ENCODE data around the gene SLC6A9.
A peak's percentile ranks its signal among the peaks of the same experiment; 100 is the strongest.

SLC6A9 gene

DNA sequence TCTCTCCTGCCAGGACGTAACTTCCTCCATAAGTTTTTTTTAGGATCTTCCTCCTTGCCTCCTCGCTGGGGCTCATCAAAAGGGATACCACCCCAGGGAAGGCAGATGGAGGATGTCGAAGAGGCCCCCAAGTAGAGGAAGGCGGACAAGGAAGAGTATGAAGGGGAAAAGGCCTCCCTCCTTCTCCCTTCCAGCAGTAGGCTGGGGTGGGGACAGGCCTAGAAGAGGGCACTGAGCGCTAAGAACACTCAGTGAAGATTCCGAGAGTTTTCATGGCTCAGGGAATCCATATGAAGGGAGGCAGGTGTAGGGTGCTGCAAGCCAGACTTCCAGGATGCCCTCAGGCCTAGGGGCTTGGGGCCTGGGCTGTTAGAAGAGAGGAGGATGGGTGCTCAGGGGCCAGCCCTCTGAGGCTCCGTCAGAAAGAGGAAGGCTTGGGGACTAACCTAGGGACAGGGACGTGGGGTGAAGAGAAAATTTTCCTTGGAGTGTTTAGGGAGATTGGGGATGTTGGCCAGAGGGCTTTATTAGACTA lies 1.8 kb upstream of the SLC6A9 start:
- DNase-seq: no peak
- in situ Hi-C loops (cut with HindIII; ENCODE audit: low pct_ligation_motif_present, low pct_unique_long_range_greater_than_20kb, low sequenced_read_pairs): no loop called here

DNA sequence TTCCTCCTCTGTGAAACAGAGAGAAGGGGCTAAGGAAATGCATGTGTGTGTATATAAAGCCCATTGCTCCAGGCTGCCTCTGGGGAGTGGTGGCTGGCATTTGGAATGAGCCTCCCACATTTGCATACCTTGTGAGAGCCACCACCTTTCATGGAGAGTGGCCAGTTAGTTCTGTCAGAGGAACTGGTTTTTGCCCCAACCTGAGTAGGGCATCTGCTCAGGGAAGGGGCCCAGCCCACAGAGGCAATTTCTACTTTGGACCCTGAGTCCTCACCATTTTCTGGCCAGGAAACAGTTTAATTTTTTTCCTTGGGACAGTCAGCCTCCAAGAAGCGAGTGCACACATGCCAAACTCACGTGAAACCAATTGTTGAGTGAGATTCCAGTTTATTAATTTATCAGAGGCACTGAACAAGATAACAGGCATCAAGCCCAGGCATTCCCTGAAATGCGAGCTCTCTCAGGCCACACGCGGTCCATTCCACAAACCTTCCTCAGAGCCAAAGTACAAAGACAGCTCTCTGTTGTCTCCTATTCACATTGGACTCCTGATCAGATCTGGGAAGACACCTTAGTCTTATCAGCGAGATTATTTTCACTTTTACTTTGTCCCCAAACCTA lies 1.0 kb upstream of the SLC6A9 start:
- no peak for DNase-seq
- in situ Hi-C loops (cut with HindIII; ENCODE audit: low pct_ligation_motif_present, low pct_unique_long_range_greater_than_20kb, low sequenced_read_pairs): no loop called here

DNA sequence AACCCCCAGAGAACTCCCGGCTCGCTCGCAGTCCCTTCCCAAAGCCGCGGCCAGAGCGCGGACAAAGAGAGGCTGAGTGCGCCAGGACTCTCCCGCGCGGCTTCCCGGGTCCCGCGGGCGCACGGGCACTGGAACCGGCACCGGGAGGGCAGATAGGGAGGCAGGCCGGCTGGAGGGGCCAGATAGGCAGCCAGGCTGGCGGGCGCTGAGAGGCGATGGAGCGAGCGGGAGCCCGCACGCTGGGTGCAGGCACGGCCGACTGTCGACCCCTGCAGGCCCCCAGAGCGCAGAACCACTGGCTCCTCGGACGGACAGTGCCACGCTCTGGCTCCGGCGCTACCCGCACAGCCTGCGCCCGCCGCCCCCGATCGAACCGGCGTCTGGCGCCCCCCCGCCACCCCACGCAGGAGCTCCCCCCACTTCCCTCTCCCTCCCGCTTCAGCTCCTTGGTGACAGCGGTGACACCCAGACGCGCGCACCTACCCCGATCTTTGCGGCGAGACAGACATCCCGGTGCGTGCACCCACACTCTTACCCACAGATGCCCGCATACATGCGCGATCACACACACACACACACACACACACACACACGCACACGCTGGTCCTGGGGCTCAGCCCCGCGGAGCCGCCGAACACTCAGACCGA lies 534 bp downstream of the SLC6A9 start:
- peak; percentile 22 for DNase-seq
- in situ Hi-C loops (cut with HindIII; ENCODE audit: low pct_ligation_motif_present, low pct_unique_long_range_greater_than_20kb, low sequenced_read_pairs): no loop called here

DNA sequence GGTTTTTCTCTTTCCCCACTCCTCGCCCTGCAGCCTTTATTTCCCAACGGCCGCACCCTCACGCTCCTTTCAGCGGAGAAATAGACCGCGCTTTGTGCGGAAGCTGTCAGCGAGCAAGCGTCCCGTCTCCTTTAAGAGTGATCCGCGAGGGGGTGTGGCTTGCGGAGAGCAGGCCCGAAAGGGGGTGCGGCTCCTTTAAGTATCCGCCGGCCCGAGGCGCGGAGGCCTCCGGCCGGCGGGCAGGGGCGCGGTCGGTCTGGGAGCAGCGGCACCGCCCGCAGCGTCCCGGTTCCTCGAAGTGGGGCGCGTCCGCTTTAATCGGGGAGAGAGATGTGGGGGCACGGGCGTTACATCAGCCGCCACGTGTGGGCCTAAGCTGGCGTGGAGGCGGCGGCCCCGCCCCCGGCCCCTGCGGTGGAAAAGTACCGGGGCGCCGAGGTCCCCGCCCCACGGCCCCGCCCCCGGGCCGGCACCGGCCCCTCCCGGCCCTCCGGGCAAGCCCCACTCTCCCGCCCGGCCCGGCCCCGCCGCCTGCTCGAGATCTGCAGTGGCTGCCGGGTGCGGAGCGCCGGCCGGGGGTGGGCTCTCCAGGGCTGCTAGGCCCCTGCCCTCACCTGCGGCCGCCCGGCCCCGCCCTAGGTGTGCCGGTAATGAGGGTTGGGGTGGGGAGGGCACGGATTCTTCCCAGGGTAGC lies 1.2 kb downstream of the SLC6A9 start:
- peak; percentile 88 for DNase-seq
- in situ Hi-C loops (cut with HindIII; ENCODE audit: low pct_ligation_motif_present, low pct_unique_long_range_greater_than_20kb, low sequenced_read_pairs): no loop called here

- no peak for DNase-seq
- in situ Hi-C loops (cut with HindIII; ENCODE audit: low pct_ligation_motif_present, low pct_unique_long_range_greater_than_20kb, low sequenced_read_pairs): no loop called here
These were observed 1.9 kb downstream of the SLC6A9 start for GRCh38 chr1:44029260-44029910.

DNA sequence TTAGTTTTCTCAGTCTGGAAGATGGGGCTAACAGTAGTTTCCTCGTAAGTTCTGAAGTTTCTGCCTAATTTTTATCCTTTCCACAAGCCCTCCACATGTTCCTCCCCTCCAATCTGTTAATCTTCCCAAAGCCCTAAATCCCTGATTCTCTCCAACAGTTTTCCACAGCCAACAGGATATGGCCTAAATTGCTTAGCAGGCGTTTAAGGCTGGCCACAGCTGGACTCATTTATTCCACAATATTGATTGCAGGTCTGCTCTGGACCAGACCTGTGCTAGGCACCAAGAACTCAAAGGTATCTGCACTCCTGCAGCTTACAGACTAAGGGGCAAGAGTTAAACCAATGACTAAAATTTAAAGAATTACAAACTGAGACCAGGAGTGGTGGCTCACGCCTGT lies 3.9 kb downstream of the SLC6A9 start:
- DNase-seq: no peak
- in situ Hi-C loops (cut with HindIII; ENCODE audit: low pct_ligation_motif_present, low pct_unique_long_range_greater_than_20kb, low sequenced_read_pairs): no loop called here

GRCh38 chr1:44025816-44026215 lies 5.4 kb downstream of the SLC6A9 start:
- DNase-seq: no peak
- in situ Hi-C loops (cut with HindIII; ENCODE audit: low pct_ligation_motif_present, low pct_unique_long_range_greater_than_20kb, low sequenced_read_pairs): no loop called here

DNA sequence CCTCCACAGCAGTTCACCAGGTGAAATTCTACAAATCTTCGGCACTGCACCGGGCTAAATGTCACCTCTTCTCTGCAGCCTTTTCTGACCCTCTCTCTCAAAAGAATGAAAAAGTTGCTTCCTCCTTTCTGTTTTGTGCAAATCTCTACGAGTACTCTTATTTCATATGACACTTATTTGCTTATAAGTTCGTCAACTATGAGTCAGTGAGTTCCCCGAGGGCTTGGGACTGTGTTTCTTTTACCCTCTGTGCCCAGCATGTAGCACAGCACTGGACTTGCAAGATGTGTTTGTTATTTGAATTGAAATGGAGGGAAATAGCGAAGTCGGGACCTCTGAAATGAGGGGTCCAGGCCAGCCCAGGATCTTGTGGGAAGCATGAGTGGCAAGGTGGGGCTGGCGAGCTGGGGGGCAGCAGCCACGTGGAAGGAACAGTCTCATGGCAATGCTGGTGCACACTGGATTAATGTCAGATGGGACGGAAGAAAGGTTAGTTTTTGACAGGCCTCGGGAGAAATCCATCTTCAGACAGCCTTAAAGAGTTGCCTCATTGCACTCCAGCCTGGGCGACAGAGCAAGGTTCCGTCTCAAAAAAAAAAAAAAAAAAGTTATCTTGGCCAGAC lies 6.2 kb downstream of the SLC6A9 start:
- in situ Hi-C loops (cut with HindIII; ENCODE audit: low pct_ligation_motif_present, low pct_unique_long_range_greater_than_20kb, low sequenced_read_pairs): no loop called here
- DNase-seq: no peak

DNA sequence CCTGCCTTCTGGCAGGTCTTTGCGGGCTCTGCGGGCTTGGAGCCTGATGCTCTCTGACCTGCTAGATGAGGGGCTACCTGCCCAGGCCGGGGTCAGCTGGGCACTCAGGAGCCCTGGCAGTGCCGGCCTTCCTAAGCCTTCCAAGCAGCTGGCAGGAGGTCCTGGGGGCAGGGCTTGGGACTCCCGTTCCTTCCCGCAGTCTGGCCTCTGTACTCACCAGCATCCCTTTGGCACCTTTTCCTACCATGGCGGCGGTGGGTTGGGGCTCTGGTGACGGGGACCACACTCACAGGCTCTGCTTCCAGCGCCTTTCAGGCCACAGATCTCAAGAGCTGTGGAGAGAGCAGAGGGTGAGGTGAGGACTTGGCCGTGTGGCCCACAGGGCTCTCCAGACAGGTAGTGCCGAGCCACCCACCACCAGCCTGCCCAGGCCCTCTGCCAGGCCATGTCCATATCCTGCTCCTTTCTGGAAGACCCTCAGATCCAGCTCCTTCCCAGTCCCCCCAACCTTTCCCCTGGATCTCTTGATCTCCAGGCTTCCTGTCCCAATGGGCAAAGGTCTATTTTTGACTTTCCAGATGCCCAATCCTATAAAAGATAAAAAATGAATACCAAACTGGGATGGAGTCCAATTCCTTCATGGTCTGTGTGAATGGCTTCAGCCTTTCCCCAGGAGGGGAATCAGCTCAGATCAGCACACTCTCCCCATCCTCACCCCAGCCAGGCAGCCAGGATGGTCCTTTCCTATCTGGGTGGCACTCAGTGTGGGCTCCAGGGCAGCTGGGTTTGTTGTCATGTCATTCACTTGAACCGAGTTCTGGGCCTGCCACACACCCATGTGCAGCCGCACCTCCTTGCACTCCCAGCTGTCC lies 7.0 kb downstream of the SLC6A9 start:
- DNase-seq: no peak
- in situ Hi-C loops (cut with HindIII; ENCODE audit: low pct_ligation_motif_present, low pct_unique_long_range_greater_than_20kb, low sequenced_read_pairs): no loop called here

GRCh38 chr1:44021581-44022321 lies 9.5 kb downstream of the SLC6A9 start:
- DNase-seq: no peak
- in situ Hi-C loops (cut with HindIII; ENCODE audit: low pct_ligation_motif_present, low pct_unique_long_range_greater_than_20kb, low sequenced_read_pairs): no loop called here

DNA sequence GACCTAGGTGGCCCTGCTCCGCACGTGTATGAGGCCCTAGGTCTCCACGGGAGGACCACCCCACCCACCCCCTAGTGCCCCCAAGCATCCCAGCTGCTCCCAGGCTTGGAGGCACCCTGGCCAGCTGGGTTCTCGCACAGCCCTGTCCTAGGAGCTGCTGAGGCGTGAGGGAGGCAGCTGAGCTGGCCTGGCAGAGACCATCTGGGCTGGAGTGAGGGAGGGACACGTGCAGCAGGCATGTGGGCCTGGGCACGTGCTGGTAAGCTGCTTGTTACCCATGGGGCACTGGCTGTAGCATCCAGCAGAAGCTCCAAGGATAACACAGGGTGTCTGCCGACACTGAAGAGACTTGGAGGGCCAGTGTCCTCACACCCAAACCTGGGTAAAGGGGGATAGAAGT lies 10.1 kb downstream of the SLC6A9 start:
- in situ Hi-C loops (cut with HindIII; ENCODE audit: low pct_ligation_motif_present, low pct_unique_long_range_greater_than_20kb, low sequenced_read_pairs): no loop called here

DNA sequence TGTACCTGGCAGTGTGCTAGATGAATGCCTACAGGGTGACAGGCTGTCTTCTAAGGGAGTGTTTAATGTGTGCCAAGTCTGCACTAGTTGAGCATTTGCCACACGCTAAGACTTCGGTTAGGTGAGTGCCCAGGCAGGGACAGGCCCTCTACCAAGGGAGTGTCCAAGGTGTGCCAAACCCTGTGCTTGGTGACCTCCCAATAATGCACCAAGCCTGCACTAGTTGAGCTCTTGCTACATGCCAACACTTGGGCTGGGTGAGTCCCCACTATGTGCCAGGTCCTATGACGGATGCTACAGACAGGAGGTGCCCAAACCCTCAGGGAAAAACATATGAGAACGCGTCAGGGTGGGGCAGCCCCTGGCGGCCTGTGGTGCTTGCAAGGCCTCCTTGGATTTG lies 10.8 kb downstream of the SLC6A9 start:
- DNase-seq: no peak
- in situ Hi-C loops (cut with HindIII; ENCODE audit: low pct_ligation_motif_present, low pct_unique_long_range_greater_than_20kb, low sequenced_read_pairs): no loop called here

More for the DNA sequence above, 10.1 kb downstream of the SLC6A9 start:
- DNase-seq: no peak

- no peak for DNase-seq
- in situ Hi-C loops (cut with HindIII; ENCODE audit: low pct_ligation_motif_present, low pct_unique_long_range_greater_than_20kb, low sequenced_read_pairs): no loop called here
These were observed 11.8 kb downstream of the SLC6A9 start for GRCh38 chr1:44019466-44019948.

DNA sequence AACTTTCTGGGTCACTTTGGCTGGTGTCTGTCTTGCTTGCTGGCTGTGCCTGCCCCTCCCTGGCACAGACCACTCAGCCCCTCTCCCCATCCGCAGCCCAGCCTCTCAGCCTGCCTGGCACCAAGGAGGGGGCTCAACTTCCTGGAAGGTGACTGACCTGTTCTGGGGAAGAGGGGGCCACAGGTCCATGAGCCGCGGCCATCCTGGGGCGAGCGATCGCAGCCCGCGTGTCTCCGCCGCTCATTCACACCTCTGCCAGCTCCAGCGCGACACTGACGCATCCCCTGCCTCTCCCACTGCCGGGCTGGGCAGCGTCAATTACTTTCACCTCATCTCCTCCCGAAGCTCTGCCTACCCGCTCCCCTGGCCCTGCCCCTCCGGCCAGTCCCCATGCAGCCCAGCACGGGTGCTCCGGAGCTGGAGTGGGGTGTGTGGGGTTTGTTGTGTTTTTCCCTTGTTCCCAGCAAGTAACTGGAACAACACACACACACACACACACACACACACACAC lies 14.3 kb downstream of the SLC6A9 start:
- in situ Hi-C loops (cut with HindIII; ENCODE audit: low pct_ligation_motif_present, low pct_unique_long_range_greater_than_20kb, low sequenced_read_pairs): no loop called here
- no peak for DNase-seq

DNA sequence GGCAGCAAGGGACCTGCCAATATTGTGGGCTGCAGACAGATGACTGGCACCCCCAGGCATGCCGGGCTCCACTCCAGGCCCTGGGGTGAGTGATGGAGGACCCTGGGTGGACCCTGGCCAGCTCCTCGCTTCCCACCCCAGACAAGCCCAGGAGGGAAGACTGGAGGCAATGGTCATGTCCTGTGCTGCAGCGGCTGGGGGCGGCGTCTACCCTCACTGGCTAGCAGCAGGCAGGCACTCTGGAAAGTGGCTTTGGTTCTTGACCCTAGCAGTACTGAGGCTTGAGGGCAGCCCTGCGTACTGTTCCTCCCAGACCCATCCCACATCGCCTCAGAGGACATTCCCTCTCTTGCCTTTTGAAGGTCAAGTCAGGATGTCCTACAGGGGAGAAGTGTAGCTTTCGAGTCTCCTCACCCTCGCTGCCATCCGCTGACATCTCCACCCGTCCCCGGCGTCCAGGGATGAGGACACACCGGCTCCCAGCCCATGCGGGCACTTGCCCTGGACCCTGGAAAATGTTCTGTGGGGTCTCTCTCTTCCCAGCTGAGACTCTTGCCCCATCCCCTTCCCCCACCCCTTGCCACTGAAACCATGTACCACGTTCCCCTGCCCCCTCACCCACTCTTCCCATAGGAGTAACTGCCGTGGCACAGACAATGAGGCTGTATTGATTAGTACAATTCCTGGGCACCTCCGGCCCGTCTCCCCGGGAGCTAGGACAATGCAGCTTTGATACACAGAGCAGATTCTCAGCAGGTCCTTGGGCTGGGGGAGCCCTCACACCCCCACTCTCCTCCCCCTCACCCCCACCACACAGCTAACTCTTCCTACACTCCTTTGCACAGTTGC lies 15.0 kb downstream of the SLC6A9 start:
- in situ Hi-C loops (cut with HindIII; ENCODE audit: low pct_ligation_motif_present, low pct_unique_long_range_greater_than_20kb, low sequenced_read_pairs): no loop called here
- DNase-seq: no peak

GRCh38 chr1:44015206-44015605 lies 16.1 kb downstream of the SLC6A9 start:
- in situ Hi-C loops (cut with HindIII; ENCODE audit: low pct_ligation_motif_present, low pct_unique_long_range_greater_than_20kb, low sequenced_read_pairs): no loop called here
- no peak for DNase-seq
